Hematopoietic multipotent progenitor cell (in vitro differentiated cells): Measurements from ENCODE around the gene NLGN2. TPM values are rescaled to one million over a fixed set of nuclear protein-coding genes. Genes with fewer than 3 reads are reported as not detected.
"Not testable (repeated sequence)": the region's sequence is repeated elsewhere in the genome, so short reads cannot be mapped to it uniquely, and the experiment has no call there.

Source experiments
- DNase-seq, 3 donors: peaks; one replicate each; pipeline ENCODE4 v3.0.0-alpha.2; 2011 to 2015; ENCODE audit warnings: low read depth in 2 of 3, low spot score in 2 of 3
- total RNA-seq: library from RNA; depleted of rRNA; stranded (reverse); fragments of >200 nt; gene quantifications from one replicate; pipeline ENCODE4 v1.2.3, GENCODE V29; 2012

Gene NLGN2
- total RNA-seq = 6.7 TPM

GRCh38 chr17:7407485-7408251, at the start of gene NLGN2:
TSS of gene NLGN2 (plus strand) at chr17:7407845. CDS start at chr17:7408256, 411 bp downstream.
- no peak for DNase-seq

- no peak for DNase-seq
These were observed 45.7 kb upstream of the NLGN2 start for GRCh38 chr17:7361906-7362305.

GRCh38 chr17:7363311-7363710, 44.3 kb upstream of the NLGN2 start:
- no peak for DNase-seq

GRCh38 chr17:7365963-7366362, 41.7 kb upstream of the NLGN2 start:
- DNase-seq = not testable (repeated sequence)

GRCh38 chr17:7367083-7367482, 40.6 kb upstream of the NLGN2 start:
- no peak for DNase-seq

GRCh38 chr17:7367918-7368598, 39.6 kb upstream of the NLGN2 start:
- no peak for DNase-seq

GRCh38 chr17:7368599-7368994, 39.0 kb upstream of the NLGN2 start:
- DNase-seq = not testable (repeated sequence)

GRCh38 chr17:7369825-7370224, 37.8 kb upstream of the NLGN2 start:
- DNase-seq = no peak

- DNase-seq = no peak
These were observed 36.8 kb upstream of the NLGN2 start for GRCh38 chr17:7370853-7371252.

GRCh38 chr17:7374353-7374752, 33.3 kb upstream of the NLGN2 start:
- no peak for DNase-seq

GRCh38 chr17:7379134-7379533, 28.5 kb upstream of the NLGN2 start:
- no peak for DNase-seq

- DNase-seq = no peak
These were observed 27.3 kb upstream of the NLGN2 start for GRCh38 chr17:7380321-7380720.

GRCh38 chr17:7380855-7381683, 26.6 kb upstream of the NLGN2 start, which contains the start of gene TNK1:
TSS of gene TNK1 (plus strand) at chr17:7381089. CDS start at chr17:7382927, 1,838 bp downstream.
- no peak for DNase-seq

- no peak for DNase-seq
These were observed 24.7 kb upstream of the NLGN2 start for GRCh38 chr17:7382901-7383300.

- DNase-seq = no peak
These were observed 24.3 kb upstream of the NLGN2 start for GRCh38 chr17:7383371-7383741.

GRCh38 chr17:7383742-7384488, 23.7 kb upstream of the NLGN2 start:
- peak; percentile 55 to 77 (median 67) for DNase-seq

GRCh38 chr17:7384489-7385081, 23.1 kb upstream of the NLGN2 start:
- DNase-seq = no peak

- no peak for DNase-seq
These were observed 18.8 kb upstream of the NLGN2 start for GRCh38 chr17:7388856-7389255.

GRCh38 chr17:7389924-7390910, 17.4 kb upstream of the NLGN2 start:
- DNase-seq = no peak
